Measurements from ENCODE around the gene KRT15. TPM values are rescaled to one million over a fixed set of nuclear protein-coding genes. Genes with fewer than 3 reads are reported as not detected.

The KRT15 gene
- total and polyA plus RNA-seq, 2 of the 8 experiments (the other 6 are each of a cell fraction or from before 2014, with no cell fraction given) = 0.11 to 0.13 TPM

GRCh38 chr17:41474863-41475262, 43.8 kb downstream of the KRT15 start:
- no peak overlapping the region for H2AFZ ChIP-seq (ENCODE audit: low read length)
- no peak overlapping the region for H4K91ac ChIP-seq (replicated peaks; ENCODE audit: insufficient read length, low read length)
- no peak overlapping the region for H2AK5ac ChIP-seq (ENCODE audit: low read depth, low read length)
- H3K18ac ChIP-seq (ENCODE audit: extremely low read depth, low read length) = no peak overlapping the region
- no peaks in the 10 kb centered on the region for H3K9me3 ChIP-seq (ENCODE audit: insufficient read depth in 2 of 2, low read depth in 1 of 2, low read length in 1 of 2)
- H3K4me1 ChIP-seq (replicated peaks in 1 of 4; ENCODE audit: control insufficient read depth in 3 of 4, insufficient read depth in 4 of 4, low read length in 3 of 4) = no peaks in the 10 kb centered on the region
- H2BK20ac ChIP-seq (ENCODE audit: low read length) = no peak overlapping the region
- H4K20me1 ChIP-seq (replicated peaks in 1 of 2; ENCODE audit: control insufficient read depth in 1 of 2, insufficient read depth in 2 of 2, low read length in 2 of 2) = no peaks in the 10 kb centered on the region
- TF ChIP-seq SIRT6 (IDR thresholded peaks at IDR 0.05; ENCODE audit: low read length) (no peak), SAP30 (IDR thresholded peaks at IDR 0.05; ENCODE audit: insufficient read depth, insufficient replicate concordance, low read length) (no peak), RAD21 (IDR thresholded peaks at IDR 0.05 in 1 of 2, conservative IDR thresholded peaks at IDR 0.05 in 1 of 2; ENCODE audit: low read depth in 2 of 2, low read length in 2 of 2) (no peak), BRCA1 (IDR thresholded peaks at IDR 0.05; ENCODE audit: low read depth, low read length) (no peak), SUZ12 (IDR thresholded peaks at IDR 0.05; ENCODE audit: low read length) (no peak), GTF2F1 (IDR thresholded peaks at IDR 0.05; ENCODE audit: borderline replicate concordance, low read depth, low read length) (no peak), POLR2AphosphoS5 (IDR thresholded peaks at IDR 0.05; ENCODE audit: low read depth, low read length) (no peak), ASH2L (IDR thresholded peaks at IDR 0.05; ENCODE audit: low read length) (no peak), BCL11A (IDR thresholded peaks at IDR 0.05; ENCODE audit: low read depth in 2 of 2, low read length in 2 of 2) (no peak), SIN3A (conservative IDR thresholded peaks at IDR 0.05 in 1 of 2, IDR thresholded peaks at IDR 0.05 in 1 of 2; ENCODE audit: low read depth in 1 of 2, low read length in 2 of 2) (no peak)
- H4K5ac ChIP-seq (ENCODE audit: insufficient read length, low read depth, low read length) = no peak overlapping the region
- no peak overlapping the region for H3K27ac ChIP-seq (ENCODE audit: low read depth, low read length)
- H3K4ac ChIP-seq (replicated peaks; ENCODE audit: insufficient read length, low read depth, low read length) = no peak overlapping the region
- no peak overlapping the region for H3K14ac ChIP-seq (ENCODE audit: insufficient read length)
- no peak overlapping the region for H2BK120ac ChIP-seq (replicated peaks; ENCODE audit: low read depth, low read length)
- H3K23me2 ChIP-seq (ENCODE audit: low read depth, low read length) = no peaks in the 10 kb centered on the region
- FAIRE-seq = no peak
- H3K9ac ChIP-seq (replicated peaks in 1 of 4; ENCODE audit: extremely low read depth in 1 of 4, low read depth in 3 of 4, low read length in 3 of 4) = no peak overlapping the region
- H3K56ac ChIP-seq (replicated peaks; ENCODE audit: insufficient read length, low read depth, low read length) = no peak overlapping the region
- H3K79me1 ChIP-seq (ENCODE audit: low read depth, low read length) = no peaks in the 10 kb centered on the region
- H3K4me3 ChIP-seq (ENCODE audit: extremely low read depth in 1 of 4, insufficient read depth in 2 of 4, low read depth in 3 of 4, low read length in 4 of 4) = no peak overlapping the region
- H3K79me2 ChIP-seq (ENCODE audit: control insufficient read depth in 1 of 2, insufficient read depth in 2 of 2, low read length in 2 of 2) = no peaks in the 10 kb centered on the region
- no peak overlapping the region for H3K4me2 ChIP-seq (ENCODE audit: insufficient read depth in 1 of 2, low read depth in 2 of 2, low read length in 2 of 2)
- CTCF ChIA-PET (ENCODE audit: partially characterized antibody) = interaction anchor here (1.2 to 2.0 kb wide), 4 partner anchors 9 to 96 kb away, joined by 3 to 7 read pairs (median 4); no protein-coding TSS in a partner anchor
- H2BK5ac ChIP-seq (ENCODE audit: low read depth, low read length) = no peak overlapping the region
- DNase-seq (ENCODE audit: low read depth in 1 of 2, low spot score in 2 of 2) = no peak
- no peak overlapping the region for H2BK12ac ChIP-seq (ENCODE audit: low read depth, low read length)
- no peaks in the 10 kb centered on the region; a peak in 2 of 7 replicates for H3K27me3 ChIP-seq (replicated peaks in 1 of 4; ENCODE audit: control insufficient read depth in 3 of 4, extremely low read depth in 1 of 4, insufficient read depth in 3 of 4, low read length in 3 of 4)
- H3K36me3 ChIP-seq (ENCODE audit: control insufficient read depth in 2 of 4, insufficient read depth in 4 of 4, low read length in 3 of 4) = no peaks in the 10 kb centered on the region
- H4K8ac ChIP-seq (ENCODE audit: extremely low read depth, insufficient read depth, low read length) = no peak overlapping the region
- POLR2A ChIA-PET (ENCODE audit: partially characterized antibody) = interaction anchor here (1.1 kb wide), 1 partner anchor 215 kb away, joined by 4 read pairs; no protein-coding TSS in a partner anchor
- H3K23ac ChIP-seq (ENCODE audit: insufficient read length) = no peak overlapping the region
- no peak overlapping the region for H2BK15ac ChIP-seq (ENCODE audit: low read length)
- 87% methylated on average over 8 of the region's 8 CpGs; no CpG with 5 or more reads in 1 of the 2 experiments for WGBS, 2 experiments (ENCODE audit: extremely low coverage in 1 of 2, insufficient coverage in 1 of 2, insufficient read length in 1 of 2, insufficient replicate concordance in 2 of 2, low coverage in 1 of 2, low lambda C conversion rate in 2 of 2, missing lambda C conversion rate in 1 of 2)
